NCI-H82 treated with DMSO at 0.1 percent for 48 hours (cell line): ENCODE data around the gene FAM241B.

Experiments
- DNase-seq: peaks from one replicate; lab custom pipeline; 2025; ENCODE audit not compliant: unreplicated experiment; lab: John Stamatoyannopoulos, UW

The FAM241B gene

DNA sequence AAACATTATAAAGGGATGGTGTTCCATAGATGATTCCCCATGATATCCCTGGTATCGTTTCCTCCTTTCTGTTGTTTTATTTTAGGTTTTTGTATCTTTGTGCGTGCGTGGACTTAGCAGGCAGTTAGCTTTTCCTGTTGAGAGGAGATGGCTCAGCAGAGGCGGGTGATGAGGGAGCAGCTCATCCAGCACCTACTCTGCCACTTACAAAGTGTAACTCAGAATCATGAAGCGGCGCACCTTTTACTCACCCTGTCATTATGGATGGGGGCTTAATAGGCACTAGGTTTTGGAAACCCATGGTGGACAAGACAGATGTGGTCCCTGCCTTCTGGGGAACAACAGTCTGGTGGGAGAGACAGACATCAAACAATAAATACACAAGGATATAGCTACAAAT is 17.1 kb downstream of the FAM241B start:
- DNase-seq: no peak

DNA sequence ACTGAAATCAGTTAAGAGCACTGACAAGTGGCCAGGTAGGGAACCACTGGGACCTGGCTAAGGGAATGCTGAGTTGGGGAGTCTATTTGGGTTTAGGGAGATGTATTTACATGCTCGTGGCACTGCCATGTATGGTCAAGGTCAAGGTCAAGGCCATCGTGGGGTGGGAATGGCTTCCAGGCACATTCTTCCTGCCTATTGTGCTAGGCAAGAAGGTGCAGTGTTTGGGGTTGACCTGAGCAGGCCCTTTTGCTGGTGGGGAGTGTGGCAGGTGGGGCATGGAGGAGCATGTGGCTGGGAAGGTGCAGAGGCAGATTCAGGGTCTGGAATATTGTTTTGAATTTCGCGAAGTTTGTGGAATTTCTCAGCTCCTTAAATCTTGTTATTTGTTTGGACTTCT is 17.8 kb downstream of the FAM241B start:
- DNase-seq: no peak

DNA sequence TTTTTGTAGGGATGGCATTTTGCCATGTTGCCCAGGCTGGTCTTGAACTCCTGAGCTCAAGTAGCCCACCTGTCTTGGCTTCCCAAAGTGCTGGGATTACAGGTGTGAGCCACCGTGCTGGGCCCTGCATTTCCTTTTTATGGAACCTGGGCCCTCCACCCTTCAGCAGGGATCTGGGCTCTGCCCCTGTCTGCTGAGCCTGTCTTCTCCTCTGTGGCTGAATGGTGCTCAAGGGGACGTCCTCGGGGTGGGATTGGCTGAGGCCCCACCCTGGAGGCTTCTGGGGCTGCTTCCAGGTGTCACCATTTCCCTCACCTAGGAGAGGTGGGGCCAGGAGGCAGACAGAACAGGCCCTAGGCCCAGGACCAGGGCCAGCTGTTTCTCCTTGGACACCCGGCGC is 18.4 kb downstream of the FAM241B start:
- no peak for DNase-seq

DNA sequence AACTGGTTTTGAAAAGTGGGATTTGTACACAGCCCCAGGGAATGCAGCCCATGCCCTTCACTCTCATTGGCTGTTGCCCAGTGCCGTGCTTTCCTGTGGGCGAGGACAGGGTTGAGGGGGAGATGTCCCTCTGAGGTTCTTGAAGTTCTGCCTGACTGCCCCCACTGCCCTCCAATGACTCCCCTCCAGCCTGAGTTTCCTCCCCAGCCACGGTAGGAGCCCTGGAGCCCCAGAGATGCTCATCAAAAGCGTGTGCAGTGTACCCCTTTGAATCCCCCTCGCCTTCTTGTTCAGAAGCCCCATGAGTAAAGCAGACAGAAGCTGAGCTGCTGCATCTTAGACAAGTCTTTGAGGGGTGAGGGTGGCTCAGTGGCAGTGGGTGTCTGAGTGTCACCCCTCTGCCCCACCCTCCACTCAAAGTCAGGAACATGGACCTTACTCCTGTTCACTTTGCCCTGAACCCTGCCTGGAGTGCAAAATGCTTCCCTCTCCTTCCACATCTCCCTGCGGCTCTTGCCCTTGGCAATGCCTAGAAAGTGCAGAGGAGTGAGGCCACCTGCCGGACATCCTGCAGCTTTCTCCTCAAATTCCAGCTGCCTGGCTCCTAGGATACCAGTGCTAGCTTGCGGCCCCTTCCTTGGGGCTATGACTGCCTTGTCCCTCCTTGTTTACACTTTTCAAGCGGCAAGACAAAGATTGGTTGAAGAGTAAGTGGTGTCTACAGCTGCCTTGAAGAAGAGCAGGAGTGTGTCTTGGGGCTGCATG is 19.9 kb downstream of the FAM241B start:
- DNase-seq: no peak

DNA sequence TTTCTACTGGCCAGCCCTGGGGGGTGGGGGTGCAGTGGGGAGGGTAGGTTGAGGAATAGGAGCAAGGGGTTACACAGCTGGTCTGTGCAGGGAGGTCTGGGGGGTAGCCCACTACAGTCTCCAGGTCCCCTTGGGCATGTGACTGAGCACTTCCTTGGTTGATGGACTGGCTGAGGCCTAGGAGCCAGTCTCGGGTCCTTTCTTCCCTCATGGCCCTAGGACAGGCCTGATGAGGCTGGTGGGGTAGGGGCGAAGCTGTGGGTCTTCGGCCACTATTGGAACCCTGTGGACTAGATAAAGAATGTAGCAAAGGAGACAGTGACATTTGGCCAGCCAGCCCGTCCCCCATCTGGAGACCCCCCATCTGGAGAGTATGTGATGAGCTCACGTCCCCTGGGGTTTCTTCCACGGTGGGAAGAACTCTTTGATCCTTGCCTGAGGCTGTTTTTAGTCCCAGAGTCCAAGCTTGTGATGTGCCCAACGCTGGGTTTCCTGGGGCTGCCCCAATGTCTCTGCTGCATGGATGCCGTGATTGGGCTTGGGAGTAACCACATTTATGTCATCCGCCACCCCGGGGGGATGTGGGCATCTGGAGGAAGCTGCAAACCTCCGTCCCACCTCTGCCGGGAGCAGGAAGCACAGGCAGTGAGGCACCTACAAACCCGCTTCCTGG is 20.7 kb downstream of the FAM241B start:
- DNase-seq: no peak

DNA sequence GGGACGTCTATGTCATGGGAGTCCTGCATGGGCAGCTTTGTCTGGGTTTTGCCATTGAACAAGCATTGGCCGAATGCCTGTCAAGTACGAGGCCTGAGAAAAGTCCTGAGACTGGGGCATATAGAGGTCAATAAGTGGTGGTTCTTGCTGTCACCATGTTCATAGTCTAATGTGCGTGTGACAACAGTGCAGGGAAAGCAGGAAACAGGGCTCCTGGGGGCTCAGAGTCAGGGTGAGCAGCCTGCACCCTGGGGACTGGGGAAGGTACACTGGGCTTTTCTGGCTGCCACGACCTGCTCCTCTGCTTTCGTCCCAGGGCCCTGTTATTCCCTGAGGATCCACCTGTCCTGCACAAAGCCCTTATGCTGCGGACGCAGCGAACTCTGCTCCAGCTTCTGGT is 21.3 kb downstream of the FAM241B start:
- no peak for DNase-seq

DNA sequence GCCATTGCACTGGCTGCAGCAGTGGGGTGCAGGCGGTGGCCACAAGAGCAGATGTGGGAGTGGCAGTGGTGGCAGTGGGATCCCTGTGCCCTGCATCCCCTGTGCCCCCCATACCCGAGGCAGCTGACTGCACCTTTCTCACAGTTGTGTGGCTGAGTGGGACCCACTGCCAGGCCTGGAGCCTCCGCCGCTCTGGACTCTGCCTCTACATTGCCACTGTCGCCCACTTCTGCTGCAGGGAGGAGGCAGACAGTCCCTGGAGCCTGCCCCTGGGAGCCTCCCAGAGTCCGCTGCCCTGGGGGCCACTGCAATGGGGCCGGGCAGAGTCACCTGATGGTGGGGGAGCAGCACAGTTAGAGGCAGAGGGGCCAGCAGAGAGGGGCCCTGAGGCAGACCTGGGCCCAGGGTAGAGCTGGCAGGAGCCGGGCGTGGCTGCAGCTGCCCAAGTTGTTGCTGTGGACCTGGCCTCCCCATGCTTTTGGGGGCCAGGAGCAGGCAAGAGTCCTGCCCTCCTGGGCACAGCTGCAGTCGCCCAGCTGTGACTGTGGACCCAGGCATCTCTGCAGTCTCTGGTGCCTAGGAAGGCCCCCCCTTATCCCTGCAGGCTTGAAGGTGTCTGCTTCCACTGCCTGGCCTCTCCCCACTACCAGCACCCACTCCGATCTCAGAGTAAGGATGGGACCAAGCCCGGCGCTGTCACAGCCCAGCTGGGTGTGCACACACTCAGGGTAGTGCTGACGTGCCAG is 22.2 kb downstream of the FAM241B start:
- no peak for DNase-seq

DNA sequence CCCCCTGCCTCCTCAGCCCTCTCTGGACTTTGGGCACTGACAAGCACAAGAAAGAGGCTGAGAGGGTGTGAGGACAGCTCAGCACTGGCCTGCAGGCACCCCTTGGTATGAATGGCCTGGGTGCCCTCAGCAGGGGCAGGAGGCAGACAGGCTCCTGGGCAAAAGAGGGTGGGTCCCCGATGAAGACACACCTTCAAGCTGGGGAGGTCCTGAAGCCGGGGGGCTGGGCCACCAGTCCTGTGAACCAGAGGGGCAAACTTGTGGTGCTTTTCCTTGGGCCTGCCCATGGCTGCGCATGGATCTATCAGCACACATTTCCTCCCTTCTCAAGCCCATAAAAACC is 22.8 kb downstream of the FAM241B start:
- DNase-seq: no peak

DNA sequence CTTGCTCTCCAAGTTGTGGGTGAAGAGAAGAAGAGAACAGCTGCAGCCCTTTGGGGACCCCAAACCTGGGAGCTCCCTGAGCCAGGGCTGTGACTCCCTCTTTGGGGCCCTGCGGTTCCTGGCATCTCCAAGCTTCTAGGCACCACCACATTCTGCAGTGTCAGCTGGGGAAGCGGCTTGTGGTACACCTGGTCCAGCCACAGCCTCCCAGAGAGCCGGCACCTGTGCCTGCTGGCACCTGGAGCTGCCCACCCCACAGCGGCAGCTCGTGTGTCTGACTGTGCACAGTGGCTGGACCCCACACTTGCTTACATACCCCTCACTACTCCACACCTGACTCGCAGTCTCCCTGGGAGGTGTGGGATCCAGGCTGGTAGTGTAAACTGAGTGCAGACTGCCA is 23.5 kb downstream of the FAM241B start:
- no peak for DNase-seq

DNA sequence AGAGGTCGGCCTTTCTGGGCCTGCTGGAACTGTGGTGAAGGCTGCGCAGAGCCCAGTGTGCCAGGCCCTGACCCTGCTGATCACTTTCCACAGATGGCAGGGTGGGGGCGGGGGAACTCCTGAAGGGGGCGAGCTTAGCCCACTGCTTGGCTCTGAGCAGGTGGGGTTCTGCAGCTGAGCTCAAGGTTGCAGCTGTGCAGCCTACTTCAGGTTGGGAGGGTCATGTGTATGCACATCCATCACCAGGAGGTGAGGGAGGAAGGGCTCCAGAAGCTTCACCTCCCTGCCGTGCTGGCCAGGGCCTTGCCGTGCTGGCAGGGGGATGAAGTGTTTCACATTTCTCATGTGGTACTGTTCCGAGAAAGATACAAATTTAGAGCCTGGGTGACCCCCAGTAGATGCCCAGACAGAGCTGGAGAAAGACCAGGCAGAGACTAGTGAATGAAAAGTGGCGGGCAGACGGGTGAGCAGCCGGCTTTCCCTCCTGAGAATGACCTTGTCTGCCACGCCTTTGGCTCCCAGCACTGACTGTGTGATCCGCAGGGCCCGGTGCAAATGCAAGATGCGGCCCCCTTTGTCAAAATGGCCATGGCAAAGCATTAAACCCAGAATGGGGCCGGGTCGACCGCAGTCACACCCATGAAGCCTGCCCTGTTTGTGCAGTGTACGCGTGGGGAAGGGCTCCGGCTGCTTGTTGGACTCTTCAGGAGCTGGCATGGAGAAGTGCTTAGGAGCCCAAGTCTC is 25.2 kb downstream of the FAM241B start:
- no peak for DNase-seq

DNA sequence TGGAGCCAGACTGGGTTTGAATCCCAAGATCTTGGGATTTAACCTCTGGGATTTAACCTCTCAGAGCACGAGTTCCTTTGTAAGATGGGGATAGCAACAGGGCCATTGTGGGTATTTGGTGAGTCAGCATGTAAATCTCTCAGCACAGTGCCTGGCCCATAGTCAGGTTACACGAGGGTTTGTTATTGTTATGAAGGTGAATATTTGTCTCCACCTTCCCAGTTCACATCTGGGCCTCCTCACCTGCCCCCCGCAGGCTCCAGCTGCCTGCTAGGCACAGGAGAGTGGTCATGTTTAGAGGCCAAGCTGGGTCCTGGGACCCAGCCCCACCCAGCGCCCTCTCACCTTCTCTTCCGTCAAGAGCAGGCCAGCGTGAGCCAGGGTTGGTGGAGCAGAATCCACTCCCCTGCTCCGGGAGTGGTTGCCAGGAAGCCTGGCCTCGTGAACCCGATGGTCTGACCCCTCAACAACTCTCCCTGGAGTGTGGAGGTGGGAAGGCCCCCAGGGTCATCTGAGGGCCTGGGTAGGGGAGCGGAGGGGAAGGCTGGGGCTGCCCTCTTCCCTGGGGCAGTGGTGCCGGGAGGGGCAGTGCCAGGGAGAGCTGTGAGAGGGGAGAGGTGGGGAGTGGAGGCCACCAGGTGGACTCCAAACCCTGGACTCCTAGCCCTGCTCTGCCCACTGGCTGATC is 26.0 kb downstream of the FAM241B start:
- no peak for DNase-seq

DNA sequence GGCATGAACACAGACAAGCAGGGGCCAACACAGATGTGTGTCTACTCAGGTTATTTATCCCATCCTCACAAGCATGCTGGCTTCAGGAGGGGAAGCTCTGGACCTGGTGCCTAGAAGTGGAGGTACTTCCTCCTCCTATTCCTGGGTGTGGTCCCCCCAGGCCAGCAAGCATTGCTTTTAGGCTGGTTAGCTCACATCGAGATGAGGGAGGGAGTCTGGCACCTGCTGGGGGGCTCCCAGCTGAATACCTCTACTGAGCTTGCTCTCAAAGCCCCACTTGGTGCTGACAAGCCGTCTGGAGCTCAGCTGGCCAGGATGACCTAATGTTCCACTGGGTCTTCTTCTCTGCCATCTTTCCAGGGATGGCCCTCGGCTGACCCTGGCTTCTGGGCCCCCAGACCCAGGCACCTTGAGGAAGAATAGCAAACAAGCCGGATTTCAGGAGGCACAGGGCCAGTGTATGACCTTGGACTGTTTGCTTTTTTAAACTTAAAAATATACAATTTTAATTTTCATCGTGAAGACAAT is 26.8 kb downstream of the FAM241B start:
- DNase-seq: no peak

DNA sequence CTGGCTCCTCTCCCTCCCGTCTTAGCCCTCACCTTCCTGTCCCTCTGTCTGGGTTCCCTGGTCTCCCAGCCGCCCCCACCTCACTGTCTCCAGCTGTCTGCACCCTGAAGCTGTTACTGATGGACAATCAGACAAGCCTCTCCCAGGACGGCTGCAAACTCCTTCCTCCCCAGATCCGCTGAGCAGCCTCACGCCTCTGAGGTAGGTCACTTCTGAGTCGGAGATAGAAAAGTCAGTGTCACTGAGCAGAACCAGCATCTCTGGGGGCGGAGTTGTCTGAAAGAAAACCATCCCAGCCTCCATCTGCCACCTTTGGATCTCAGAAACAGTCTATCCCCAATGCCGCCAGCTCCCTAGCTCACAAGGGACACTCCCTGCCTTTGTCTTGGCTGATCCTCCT is 27.4 kb downstream of the FAM241B start:
- no peak for DNase-seq

DNA sequence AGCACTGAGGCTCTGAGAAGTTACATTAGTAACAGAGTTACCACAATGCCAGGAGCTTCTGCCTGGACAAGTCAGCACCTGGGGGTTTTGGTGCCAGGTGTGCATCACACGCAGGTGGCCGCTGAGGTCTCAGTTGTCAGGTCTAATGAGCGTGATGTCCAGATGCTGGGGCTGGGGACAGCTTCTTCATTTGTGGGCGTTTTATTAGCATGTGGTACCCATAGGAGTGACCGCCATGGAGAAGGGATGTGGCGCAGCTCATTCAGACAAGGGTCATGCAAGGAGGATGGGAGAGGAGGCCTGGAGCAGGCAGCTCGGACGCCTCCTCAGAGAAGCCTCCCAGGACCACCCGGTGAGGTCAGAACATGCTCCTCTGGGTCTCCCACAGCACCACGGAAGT is 27.8 kb downstream of the FAM241B start:
- DNase-seq: no peak

DNA sequence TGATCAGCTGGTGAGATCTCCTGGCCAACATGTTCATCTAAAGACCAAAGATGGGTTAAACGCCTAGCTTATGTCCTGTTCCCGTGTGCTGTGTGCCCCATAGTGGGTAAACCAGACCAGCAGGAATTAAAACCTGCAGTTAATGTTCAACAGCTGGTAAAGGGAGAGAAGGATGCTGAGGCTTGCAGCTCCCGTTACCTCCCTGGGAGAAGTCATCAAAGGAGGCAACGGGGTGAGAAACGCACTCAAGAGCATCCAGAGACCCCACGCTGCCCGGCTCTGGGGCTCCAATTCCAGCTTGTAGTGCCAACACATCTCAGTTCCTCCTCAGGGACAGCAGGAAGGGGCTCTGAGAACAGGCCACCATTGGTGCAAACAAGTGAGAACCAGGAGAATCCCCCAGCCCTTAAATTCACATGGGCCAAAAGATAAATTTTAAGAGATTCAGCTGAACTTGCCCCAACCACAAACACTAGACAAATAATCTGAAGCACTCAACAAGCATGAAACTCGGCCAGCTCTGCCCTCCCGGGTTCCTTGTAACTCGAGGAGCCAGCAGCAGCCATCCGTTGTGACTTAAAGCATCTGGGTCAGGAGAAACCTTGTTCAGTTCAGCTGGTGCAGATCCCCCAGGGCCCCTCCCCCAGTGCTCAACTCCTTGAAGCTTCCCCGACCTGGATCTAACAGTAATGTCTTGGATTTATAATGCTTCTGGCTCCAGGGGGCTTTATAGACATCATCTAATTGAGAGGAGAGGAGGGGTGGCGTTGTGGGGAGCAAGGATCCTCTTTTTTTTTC is 29.4 kb downstream of the FAM241B start:
- DNase-seq: no peak

DNA sequence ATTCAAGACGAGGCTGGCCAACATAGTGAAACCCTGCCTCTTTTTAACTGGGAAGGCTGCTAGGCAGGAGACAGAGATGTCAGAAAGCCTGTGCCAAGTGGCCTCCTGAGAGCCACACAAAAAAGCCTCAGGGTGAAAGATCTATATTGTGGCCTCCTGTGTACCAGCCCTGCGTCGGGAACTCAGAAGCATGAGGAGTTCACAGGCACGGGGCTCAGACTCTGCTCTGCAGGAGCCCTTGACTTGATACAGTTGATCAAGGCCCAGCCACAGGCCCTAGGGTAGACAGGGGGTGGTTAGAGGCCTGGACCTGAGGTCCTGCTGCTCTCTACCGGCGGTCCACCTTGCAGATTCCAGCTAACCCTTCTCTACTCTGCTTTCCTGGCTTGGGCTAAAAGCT is 30.2 kb downstream of the FAM241B start:
- no peak for DNase-seq

DNA sequence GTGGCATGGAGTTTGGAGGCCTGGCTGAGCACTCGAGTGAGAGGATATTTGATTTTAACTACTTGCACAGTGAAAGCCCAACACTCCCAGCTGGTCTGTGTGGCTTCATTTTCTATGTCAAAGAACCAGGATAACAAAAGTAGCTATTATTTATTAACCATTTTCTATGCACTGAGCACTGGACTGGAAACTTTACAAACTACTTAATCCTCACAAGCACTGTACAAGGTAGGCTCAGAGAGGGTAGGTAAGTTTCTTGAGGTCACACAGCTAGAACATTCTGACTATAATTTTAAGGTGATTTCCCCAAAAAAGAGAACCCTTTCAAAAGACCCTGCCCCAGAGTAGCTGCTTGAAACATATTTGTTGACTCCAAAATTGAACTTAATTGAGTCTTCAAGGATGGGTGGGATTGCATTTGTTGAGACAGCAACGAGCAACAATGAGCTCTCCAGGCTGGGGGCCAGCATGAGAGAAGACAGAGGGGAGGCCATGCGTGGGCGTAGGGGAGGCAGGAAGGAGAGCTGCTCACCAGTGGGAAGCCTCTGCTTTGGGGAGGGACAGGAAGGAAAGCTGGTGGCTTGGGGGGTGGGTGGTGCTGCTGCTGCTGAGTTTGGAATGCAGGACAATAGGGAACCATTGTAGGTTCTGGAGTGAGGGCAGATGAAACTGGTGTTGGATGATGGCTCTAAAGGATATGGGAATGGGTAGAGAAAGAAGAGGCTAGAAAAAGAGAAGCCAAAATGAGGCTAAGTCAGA is 31.5 kb downstream of the FAM241B start:
- no peak for DNase-seq

DNA sequence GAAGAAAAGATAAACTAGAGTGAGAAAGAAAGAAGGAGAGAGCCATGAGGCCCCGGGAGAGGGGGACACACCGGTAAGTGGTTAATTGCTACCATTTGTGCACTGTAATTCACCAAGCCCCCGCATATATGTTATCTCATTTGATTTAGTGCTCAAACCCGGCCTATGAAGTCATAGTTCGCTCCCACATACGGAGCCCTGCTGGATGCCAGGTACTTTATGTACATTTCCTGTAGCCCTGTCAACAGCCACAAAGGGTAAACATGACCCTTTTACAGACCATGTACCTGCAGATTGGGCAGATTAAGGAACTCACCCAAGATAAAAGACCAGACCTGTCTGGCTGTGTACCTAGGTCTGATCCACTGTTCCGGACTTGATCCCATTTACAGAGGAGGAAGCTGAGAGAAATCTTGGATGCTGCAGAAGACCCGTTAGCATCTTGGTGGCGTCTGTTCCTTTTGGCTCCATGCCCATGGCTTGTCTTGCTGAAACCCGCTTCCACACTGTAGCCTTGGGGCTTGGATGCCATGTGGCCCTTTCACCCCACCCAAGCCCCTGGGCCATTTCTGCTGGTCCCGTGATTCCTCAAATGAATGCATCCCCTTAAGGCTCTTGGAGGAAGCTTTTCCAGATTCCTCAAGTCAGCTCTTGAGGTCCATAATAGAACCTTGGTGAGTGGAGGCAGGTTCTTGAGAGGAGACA is 32.3 kb downstream of the FAM241B start:
- DNase-seq: no peak

DNA sequence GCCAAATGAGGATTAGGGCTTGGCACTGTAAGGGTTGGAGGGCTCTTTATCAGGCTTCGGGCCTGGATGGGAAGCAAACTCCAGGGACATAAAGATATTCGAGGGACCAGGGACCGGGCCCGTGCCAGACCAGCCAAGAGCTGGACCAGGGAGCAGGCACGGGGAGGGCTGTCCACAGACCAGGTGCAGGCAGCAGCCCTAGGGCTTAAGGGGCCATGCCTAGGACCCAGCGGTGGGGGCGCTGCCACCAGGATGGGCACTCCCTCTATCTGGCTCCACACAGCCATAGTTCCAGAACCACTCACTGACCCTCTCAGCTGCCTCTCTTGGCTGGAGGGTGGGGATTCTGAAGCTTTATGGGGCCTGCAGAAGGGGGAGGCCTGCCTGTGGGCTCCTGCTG is 32.9 kb downstream of the FAM241B start:
- no peak for DNase-seq
